ENCODE measurements around the gene SMYD4.

DNA sequence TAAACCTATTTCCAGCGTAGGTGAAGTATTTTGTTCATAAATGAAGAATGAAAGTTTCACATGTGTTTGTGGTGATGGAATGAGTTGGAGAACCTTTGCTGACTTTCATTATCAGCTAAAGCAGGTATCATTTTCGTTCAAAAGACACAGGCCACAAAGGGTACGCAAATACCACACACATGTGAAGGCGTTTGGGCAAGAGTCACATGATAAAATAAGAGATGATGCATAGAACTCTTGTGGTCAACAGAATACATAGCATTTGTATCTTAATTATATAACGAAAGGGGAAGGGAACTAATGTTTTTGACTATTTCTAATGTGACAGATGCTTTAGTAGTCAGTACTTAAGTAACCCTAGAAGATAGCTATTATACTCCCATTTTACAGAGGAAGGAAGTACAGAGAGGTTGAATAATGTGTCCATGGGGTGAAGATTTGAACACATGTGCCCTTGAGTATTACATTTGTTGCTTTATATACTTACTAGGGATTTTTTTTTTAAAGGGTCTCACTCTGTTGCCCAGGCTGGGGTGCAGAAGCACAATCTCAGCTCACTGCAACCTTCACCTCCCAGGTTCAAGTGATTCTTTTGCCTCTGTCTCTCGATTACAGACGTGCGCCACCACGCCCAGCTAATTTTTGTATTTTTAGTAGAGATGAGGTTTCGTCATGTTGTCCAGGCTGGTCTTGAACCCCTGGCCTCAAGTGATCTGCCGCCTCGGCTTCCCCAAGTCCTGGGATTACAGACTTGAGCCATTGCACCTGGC lies 4.9 kb upstream of the SMYD4 start:
- TF ChIP-seq POLR2AphosphoS5 (IDR thresholded peaks at IDR 0.05; ENCODE audit: low read depth) (no peak), EZH2phosphoT487 (IDR thresholded peaks at IDR 0.05; ENCODE audit: unreplicated experiment) (no peak), CREB1 (CRISPR knock-in tag; IDR thresholded peaks at IDR 0.05; ENCODE audit: low read depth) (no peak), EZH2 (IDR thresholded peaks at IDR 0.05; ENCODE audit: low read depth, unreplicated experiment) (no peak), STAT1 (IDR thresholded peaks at IDR 0.05; ENCODE audit: unreplicated experiment) (no peak)
- TF ChIP-seq, protein P1, sequence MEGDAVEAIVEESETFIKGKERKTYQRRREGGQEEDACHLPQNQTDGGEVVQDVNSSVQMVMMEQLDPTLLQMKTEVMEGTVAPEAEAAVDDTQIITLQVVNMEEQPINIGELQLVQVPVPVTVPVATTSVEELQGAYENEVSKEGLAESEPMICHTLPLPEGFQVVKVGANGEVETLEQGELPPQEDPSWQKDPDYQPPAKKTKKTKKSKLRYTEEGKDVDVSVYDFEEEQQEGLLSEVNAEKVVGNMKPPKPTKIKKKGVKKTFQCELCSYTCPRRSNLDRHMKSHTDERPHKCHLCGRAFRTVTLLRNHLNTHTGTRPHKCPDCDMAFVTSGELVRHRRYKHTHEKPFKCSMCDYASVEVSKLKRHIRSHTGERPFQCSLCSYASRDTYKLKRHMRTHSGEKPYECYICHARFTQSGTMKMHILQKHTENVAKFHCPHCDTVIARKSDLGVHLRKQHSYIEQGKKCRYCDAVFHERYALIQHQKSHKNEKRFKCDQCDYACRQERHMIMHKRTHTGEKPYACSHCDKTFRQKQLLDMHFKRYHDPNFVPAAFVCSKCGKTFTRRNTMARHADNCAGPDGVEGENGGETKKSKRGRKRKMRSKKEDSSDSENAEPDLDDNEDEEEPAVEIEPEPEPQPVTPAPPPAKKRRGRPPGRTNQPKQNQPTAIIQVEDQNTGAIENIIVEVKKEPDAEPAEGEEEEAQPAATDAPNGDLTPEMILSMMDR (conservative IDR thresholded peaks at IDR 0.05; ENCODE audit: low read depth in 2 of 2): no peak
